HG03103 (cell line): ENCODE results near the gene UGT1A6.

ENCODE experiments used
- ATAC-seq: cut with Tn5 transposase; IDR thresholded peaks from one replicate; pipeline ENCODE4 v1.9.1; 2021; ENCODE audit warnings: low read depth; ENCODE audit not compliant: unreplicated experiment

Gene UGT1A6

DNA sequence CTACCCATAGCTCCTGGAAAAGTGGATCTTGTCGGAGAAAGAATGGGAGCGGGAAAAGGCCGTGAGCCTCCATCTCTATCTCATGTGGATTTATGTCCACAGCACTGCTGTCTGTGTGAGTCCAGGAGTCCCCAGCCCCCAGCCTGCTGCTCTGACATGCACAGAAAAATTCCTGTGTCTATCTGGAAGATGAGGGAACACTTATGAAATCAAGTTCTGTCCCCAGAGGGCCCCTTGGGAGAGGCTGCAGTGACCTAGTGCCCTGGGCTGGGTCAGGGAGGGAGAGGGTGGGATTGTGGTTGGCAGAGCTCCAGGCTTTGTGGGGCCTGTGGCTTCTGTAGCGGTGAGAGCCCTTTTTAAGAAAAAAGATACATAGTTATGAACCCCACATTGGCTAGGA lies 124.1 kb downstream of the UGT1A6 start:
- no peak for ATAC-seq

GRCh38 chr2:233817361-233817911 lies 124.7 kb downstream of the UGT1A6 start:
- ATAC-seq, result no peak

DNA sequence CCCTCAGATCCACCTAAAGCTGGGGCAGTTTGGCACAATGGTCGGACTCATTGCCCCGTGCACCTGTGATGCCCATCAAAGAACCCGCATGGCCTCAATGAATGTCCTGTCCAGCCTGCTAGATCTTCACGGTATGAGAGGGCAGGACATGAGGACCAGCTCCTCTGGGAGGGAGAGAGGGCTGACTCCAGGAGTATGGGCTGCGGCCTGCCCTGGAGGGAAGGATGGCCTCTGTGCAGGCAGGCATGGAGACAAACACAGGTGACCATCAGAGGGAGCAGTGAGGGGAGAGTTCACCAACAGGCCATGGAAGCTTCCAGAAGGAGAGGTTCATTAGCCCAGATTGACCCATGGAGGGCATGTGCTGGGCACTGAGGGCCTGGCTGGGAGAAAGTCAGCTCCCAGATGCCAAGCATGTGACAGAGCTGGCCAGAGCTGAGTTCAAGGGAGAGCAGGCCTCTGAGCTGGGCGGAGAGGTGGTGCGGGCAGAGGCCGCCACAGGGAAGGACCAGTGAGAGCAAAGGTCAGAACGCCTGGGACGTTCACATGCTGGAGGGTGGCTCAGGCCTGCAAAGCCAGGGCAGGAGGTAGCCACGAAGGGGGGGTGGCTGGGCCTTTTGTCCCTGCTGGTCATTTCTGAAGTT lies 125.4 kb downstream of the UGT1A6 start:
- ATAC-seq, result no peak

- ATAC-seq, result no peak
Measured at GRCh38 chr2:233818639-233819621, 126.2 kb downstream of the UGT1A6 start.

- ATAC-seq, result no peak
Measured at GRCh38 chr2:233819884-233820773, 127.4 kb downstream of the UGT1A6 start.

- ATAC-seq, result no peak
Measured at GRCh38 chr2:233820774-233821105, 128.1 kb downstream of the UGT1A6 start.

- no peak for ATAC-seq
Measured at GRCh38 chr2:233821196-233821595, 128.5 kb downstream of the UGT1A6 start.

- ATAC-seq, result no peak
Measured at GRCh38 chr2:233821709-233822100, 129.0 kb downstream of the UGT1A6 start.

GRCh38 chr2:233822101-233822771 lies 129.5 kb downstream of the UGT1A6 start:
- ATAC-seq, result no peak
